GM12892 (cell line): ENCODE results near the gene ZNF771.

Experiments
- POLR2A ChIP-seq: IDR thresholded peaks from 2 replicates; pipeline ENCODE4 v1.6.1; 2011; ENCODE audit warnings: low read depth, low read length, control low read depth
- POLR2AphosphoS5 ChIP-seq: IDR thresholded peaks from 2 replicates; pipeline ENCODE4 v1.6.1; 2011; ENCODE audit warnings: low read depth, low read length, control low read depth
- TAF1 ChIP-seq: IDR thresholded peaks from 2 replicates; pipeline ENCODE4 v1.6.1; 2011; ENCODE audit warnings: low read depth, mild to moderate bottlenecking, control low read depth, low read length, borderline replicate concordance

DNA sequence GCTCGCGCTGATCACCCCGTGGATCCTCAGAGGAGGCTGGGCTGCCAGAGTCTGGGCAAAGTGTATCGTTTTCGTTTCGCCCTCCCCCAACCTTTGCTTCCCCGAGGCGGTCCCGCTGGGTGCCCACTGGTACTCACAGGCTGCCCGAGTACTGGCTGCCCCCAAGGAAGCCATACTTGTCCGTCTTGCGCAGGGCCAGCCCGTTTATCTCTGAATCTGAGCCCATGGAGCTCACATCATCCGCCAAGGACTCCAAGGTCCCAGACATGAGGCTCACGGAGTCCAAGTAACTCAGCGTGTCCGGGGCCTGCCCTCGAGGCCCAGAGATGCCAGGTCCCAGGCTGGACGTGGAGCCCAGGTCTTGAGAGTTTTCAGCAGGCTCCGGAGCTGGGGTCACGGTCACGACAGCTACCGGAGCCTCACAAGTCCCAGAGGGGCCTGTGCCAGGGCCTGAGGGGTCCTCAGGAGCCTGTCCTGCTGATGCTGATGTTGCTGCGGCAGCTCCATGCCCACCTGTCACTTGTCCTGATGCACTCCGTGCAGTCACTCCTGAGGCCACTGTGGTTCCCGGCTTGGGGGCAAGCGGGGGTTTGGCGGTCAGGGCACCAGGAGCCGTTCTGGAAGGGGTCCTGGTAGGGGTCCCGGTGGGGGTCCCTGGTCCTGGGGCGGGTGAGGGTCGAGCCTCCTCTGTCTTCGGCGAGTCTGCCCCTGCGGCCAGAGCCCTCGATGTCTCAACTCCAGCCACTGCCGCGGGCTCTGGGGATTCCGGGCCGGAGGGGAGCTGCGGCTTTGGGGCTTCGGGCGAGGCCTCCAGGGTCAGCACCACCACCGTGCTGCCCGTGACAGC lies 38.1 kb upstream of the ZNF771 start:
- TF ChIP-seq POLR2AphosphoS5 (no peak), POLR2A (no peak), TAF1 (no peak)
